ENCODE measurements around the gene PAM. TPM values are rescaled to one million over a fixed set of nuclear protein-coding genes. Genes with fewer than 3 reads are reported as not detected.

Gene PAM
- total and polyA plus RNA-seq, 2 of the 8 experiments (the other 6 are each of a cell fraction or from before 2014, with no cell fraction given) = 30.4 to 67.8 TPM

DNA sequence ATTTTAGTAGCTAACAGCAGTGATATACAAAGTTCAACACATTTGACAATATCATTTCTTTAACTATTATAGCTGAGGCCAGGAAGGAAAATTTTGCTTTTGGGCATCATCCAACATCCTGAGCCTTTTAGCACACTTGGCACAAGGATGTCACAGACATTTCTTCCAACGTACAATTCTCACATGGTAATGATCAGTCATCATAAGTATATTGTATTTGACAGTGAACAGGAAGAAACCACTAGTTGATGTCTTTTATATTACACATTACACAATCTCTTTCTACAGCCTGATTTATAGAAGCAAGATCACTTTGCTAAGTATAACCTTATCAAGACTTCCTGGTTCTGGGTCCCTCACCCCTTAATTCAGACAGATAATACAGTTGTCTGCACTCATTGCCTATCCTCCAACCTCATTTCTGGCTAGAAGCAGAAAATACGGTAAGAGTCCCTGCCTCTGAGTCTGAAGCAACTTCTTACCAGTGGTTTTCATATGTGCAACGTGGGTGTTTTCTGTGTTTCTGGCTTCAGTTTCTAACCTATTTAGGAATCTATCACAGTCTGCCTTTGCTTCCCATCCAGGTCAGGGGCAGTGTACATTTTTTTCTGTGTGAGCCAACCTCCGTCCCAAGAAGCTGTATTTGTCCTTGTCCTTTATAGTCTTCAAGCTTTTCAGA, 167.8 kb downstream of the PAM start:
- Histone ChIP-seq H3K18ac (ENCODE audit: extremely low read depth, low read length) (no peak overlapping the region), H4K91ac (replicated peaks; ENCODE audit: insufficient read length, low read length) (no peak overlapping the region), H2AFZ (ENCODE audit: low read length) (no peak overlapping the region), H2BK12ac (ENCODE audit: low read depth, low read length) (no peak overlapping the region), H3K9me3 (ENCODE audit: insufficient read depth in 2 of 2, low read depth in 1 of 2, low read length in 1 of 2) (no peaks in the 10 kb centered on the region), H3K79me2 (ENCODE audit: control insufficient read depth in 1 of 2, insufficient read depth in 2 of 2, low read length in 2 of 2) (no peaks in the 10 kb centered on the region), H2BK5ac (ENCODE audit: low read depth, low read length) (no peak overlapping the region), H3K14ac (ENCODE audit: insufficient read length) (no peak overlapping the region), H3K4ac (replicated peaks; ENCODE audit: insufficient read length, low read depth, low read length) (no peak overlapping the region), H2AK5ac (ENCODE audit: low read depth, low read length) (no peak overlapping the region), H3K9ac (replicated peaks in 1 of 4; ENCODE audit: extremely low read depth in 1 of 4, low read depth in 3 of 4, low read length in 3 of 4) (no peak overlapping the region), H3K36me3 (ENCODE audit: control insufficient read depth in 2 of 4, insufficient read depth in 4 of 4, low read length in 3 of 4) (no peaks in the 10 kb centered on the region; a peak in 1 of 8 replicates), H3K23me2 (ENCODE audit: low read depth, low read length) (no peaks in the 10 kb centered on the region), H3K23ac (ENCODE audit: insufficient read length) (no peak overlapping the region), H2BK20ac (ENCODE audit: low read length) (no peak overlapping the region), H3K79me1 (ENCODE audit: low read depth, low read length) (no peaks in the 10 kb centered on the region), H3K27me3 (replicated peaks in 1 of 4; ENCODE audit: control insufficient read depth in 3 of 4, extremely low read depth in 1 of 4, insufficient read depth in 3 of 4, low read length in 3 of 4) (no peaks in the 10 kb centered on the region), H3K56ac (replicated peaks; ENCODE audit: insufficient read length, low read depth, low read length) (no peak overlapping the region), H3K4me1 (replicated peaks in 1 of 4; ENCODE audit: control insufficient read depth in 3 of 4, insufficient read depth in 4 of 4, low read length in 3 of 4) (no peaks in the 10 kb centered on the region; a peak in 1 of 7 replicates), H2BK120ac (replicated peaks; ENCODE audit: low read depth, low read length) (no peak overlapping the region), H4K5ac (ENCODE audit: insufficient read length, low read depth, low read length) (no peak overlapping the region), H4K8ac (ENCODE audit: extremely low read depth, insufficient read depth, low read length) (no peak overlapping the region), H3K4me3 (ENCODE audit: extremely low read depth in 1 of 4, insufficient read depth in 2 of 4, low read depth in 3 of 4, low read length in 4 of 4) (no peak overlapping the region), H4K20me1 (replicated peaks in 1 of 2; ENCODE audit: control insufficient read depth in 1 of 2, insufficient read depth in 2 of 2, low read length in 2 of 2) (no peaks in the 10 kb centered on the region), H2BK15ac (ENCODE audit: low read length) (no peak overlapping the region), H3K27ac (ENCODE audit: low read depth, low read length) (no peak overlapping the region), H3K4me2 (ENCODE audit: insufficient read depth in 1 of 2, low read depth in 2 of 2, low read length in 2 of 2) (no peak overlapping the region)
- CTCF ChIA-PET (ENCODE audit: partially characterized antibody) = interaction anchor here (1.0 to 1.4 kb wide), 2 partner anchors 11 to 242 kb away, joined by 3 read pairs; no protein-coding TSS in a partner anchor
- POLR2A ChIA-PET (ENCODE audit: partially characterized antibody) = no interaction called here
- 85% methylated on average over 4 of the region's 4 CpGs; no CpG with 5 or more reads in 1 of the 2 experiments for WGBS, 2 experiments (ENCODE audit: extremely low coverage in 1 of 2, insufficient coverage in 1 of 2, insufficient read length in 1 of 2, insufficient replicate concordance in 2 of 2, low coverage in 1 of 2, low lambda C conversion rate in 2 of 2, missing lambda C conversion rate in 1 of 2)
- TF ChIP-seq BACH1 (IDR thresholded peaks at IDR 0.05; ENCODE audit: low read length) = no peak
- TF ChIP-seq TBP (IDR thresholded peaks at IDR 0.05; ENCODE audit: low read depth, low read length) = no peak
- TF ChIP-seq CBX5 (IDR thresholded peaks at IDR 0.05; ENCODE audit: low read depth, low read length) = no peak
- TF ChIP-seq KDM5A (IDR thresholded peaks at IDR 0.05; ENCODE audit: low read length) = no peak
- no peak for TF ChIP-seq RAD21 (IDR thresholded peaks at IDR 0.05 in 1 of 2, conservative IDR thresholded peaks at IDR 0.05 in 1 of 2; ENCODE audit: low read depth in 2 of 2, low read length in 2 of 2)
- TF ChIP-seq MAFK (IDR thresholded peaks at IDR 0.05; ENCODE audit: low read depth, low read length) = no peak
- no peak for TF ChIP-seq CHD2 (IDR thresholded peaks at IDR 0.05; ENCODE audit: low read length)
- TF ChIP-seq CREB1 (IDR thresholded peaks at IDR 0.05) = no peak
- no peak for TF ChIP-seq RFX5 (IDR thresholded peaks at IDR 0.05; ENCODE audit: borderline replicate concordance, low read depth, low read length)
- no peak for TF ChIP-seq TAF7 (optimal IDR thresholded peaks at IDR 0.05; ENCODE audit: borderline replicate concordance, low read depth, low read length)
- TF ChIP-seq E2F6 (IDR thresholded peaks at IDR 0.05) = no peak
- DNase-seq (ENCODE audit: low read depth in 1 of 2, low spot score in 2 of 2) (no peak), FAIRE-seq (no peak)

All from H1 (cell line).